Adrenal gland (tissue), 12 donors: ENCODE data around the gene GXYLT2. TPM values are rescaled to one million over a fixed set of nuclear protein-coding genes. Genes with fewer than 3 reads are reported as not detected.

Experiments used
- DNase-seq, 7 donors: peaks; one replicate each; pipeline ENCODE4 v3.0.0-alpha.2; 2019 to 2020
- H3K27ac ChIP-seq, 5 donors: fragments of 200-600 bp; sonication (generic) in 4 of 5; 1 replicate in 3 of 5; 2 replicates in 2 of 5; pipeline versions ENCODE4 v1.5.1 to v1.8.0; 2016 to 2020; ENCODE audit warnings: mild to moderate bottlenecking in 1 of 5
- H3K27me3 ChIP-seq: fragments of 200-600 bp; 2 replicates; pipeline ENCODE4 v1.8.0; 2021
- H3K36me3 ChIP-seq, 2 donors: fragments of 200-600 bp; replicated peaks in 1 of 2; 1 replicate in 1 of 2; 2 replicates in 1 of 2; pipeline versions ENCODE4 v1.5.1 to v1.8.0; 2018 to 2022
- H3K4me1 ChIP-seq, 2 donors: fragments of 200-600 bp; replicated peaks in 1 of 2; 1 replicate in 1 of 2; 2 replicates in 1 of 2; pipeline versions ENCODE4 v1.5.1 to v1.8.0; 2018 to 2021
- H3K4me3 ChIP-seq, 4 donors: fragments of 200-600 bp; sonication (generic) in 3 of 4; one replicate each; pipeline ENCODE4 v1.5.1; 2016 to 2018
- H3K9me3 ChIP-seq, 3 donors: fragments of 200-600 bp; sonication (generic) in 1 of 3; replicated peaks in 1 of 3; 1 replicate in 2 of 3; 2 replicates in 1 of 3; pipeline versions ENCODE4 v1.5.1 to v1.8.0; 2016 to 2021
- POLR2A ChIP-seq, 2 donors: fragments of 450-650 bp; IDR thresholded peaks; one replicate each; pipeline ENCODE4 v1.6.1; 2017; ENCODE audit warnings: antibody characterized with exemption in 2 of 2, mild to moderate bottlenecking in 2 of 2, moderate library complexity in 1 of 2
- WGBS, 4 donors: extraction: QIAGEN DNeasy Blood & Tissue Kit in 2 of 4; methylation state at CpG; one replicate each; pipeline versions ENCODE4 v1.1.5 to v1.1.7; 2013 to 2017; 5-methylcytosine and 5-hydroxymethylcytosine counted together
- intact Hi-C, 2 donors: fragments of 100-400 bp; cut with DNase I; formaldehyde crosslinking; loops; one replicate each; pipeline versions ENCODE4 v1.14.1 to v1.15.0; 2022 to 2023
- polyA plus RNA-seq, 3 donors: library from polyadenylated mRNA; stranded (reverse); fragments of 200-250 nt in 2 of 3; fragments of 350-450 nt in 1 of 3; fragmentation: Illumina TruSeq in 1 of 3; extraction: RNeasy Lipid Tissue Mini Kit (QIAGEN cat#74804) in 1 of 3; gene quantifications; one replicate each; pipeline ENCODE4 v1.2.3, GENCODE V29; 2013 to 2014
- total RNA-seq, 9 donors: library from RNA; depleted of rRNA in 4 of 9; stranded (reverse); fragments of >200 nt in 4 of 9; fragments of 120-200 nt in 1 of 9; fragmentation: NEBNext Ultra II Directional in 1 of 9; extraction: Animal tissue kit (Norgen Biotek cat#: 25700) in 1 of 9; gene quantifications; one replicate each; pipeline versions ENCODE4 v1.1.0 to v1.2.4, GENCODE V29; 2013 to 2023
- TF ChIP-seq, protein P1 (sequence below), 6 experiments: fragments of 450-650 bp in 4 of 6; fragments of 200-600 bp in 2 of 6; sonication (generic) in 1 of 6; IDR thresholded peaks; 1 replicate in 5 of 6; 2 replicates in 1 of 6; pipeline versions ENCODE4 v1.5.1 to v1.8.0; 2016 to 2021; ENCODE audit warnings: antibody characterized with exemption in 6 of 6, mild to moderate bottlenecking in 2 of 6, moderate library complexity in 1 of 6
- donor health status: healthy with polysubstance abuse.
- donor health status: Bipolar disorder and iron deficiency.
- donor health status: DM: yes; HTN: yes; CAD: no.
- donor health status: DM: no; HTN: no; CAD: no.
- donor health status: DM: no; HTN: no; CAD: no.
- donor health status: DM: yes; HTN: yes; CAD: no.

GXYLT2 gene
- total and polyA plus RNA-seq, 12 donors: 1.9 to 32.5 (median 16.5) TPM

DNA sequence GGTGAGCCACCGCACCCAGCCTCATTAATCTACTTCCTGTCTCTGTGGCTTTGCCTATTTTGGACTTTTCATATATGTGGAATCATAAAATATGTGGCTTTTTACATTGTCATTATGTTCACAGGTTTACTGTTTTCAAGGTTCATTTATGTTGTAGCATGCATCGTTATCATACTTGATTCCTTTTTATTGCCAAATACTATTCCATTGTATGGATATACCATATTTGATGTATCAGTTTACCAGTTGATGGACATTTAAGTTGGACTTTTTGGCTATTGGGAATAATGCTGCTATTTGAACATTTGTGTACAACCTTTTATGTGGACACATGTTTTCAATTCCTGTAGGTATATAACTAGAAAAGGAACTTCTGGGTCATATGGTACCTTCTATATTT lies 14.0 kb downstream of the GXYLT2 start:
- Histone ChIP-seq H3K9me3 (no peaks in the 10 kb centered on the region), H3K36me3 (no peaks in the 10 kb centered on the region), H3K27me3 (no peaks in the 10 kb centered on the region), H3K4me3 (no peak overlapping the region), H3K4me1 (no peaks in the 10 kb centered on the region), H3K27ac (no peak overlapping the region)
- no peak for DNase-seq
- intact Hi-C loops: no loop called here
- 93 to 100% (median 95%) methylated on average over 2 of the region's 2 CpGs for WGBS, 4 donors
- TF ChIP-seq, protein P1, sequence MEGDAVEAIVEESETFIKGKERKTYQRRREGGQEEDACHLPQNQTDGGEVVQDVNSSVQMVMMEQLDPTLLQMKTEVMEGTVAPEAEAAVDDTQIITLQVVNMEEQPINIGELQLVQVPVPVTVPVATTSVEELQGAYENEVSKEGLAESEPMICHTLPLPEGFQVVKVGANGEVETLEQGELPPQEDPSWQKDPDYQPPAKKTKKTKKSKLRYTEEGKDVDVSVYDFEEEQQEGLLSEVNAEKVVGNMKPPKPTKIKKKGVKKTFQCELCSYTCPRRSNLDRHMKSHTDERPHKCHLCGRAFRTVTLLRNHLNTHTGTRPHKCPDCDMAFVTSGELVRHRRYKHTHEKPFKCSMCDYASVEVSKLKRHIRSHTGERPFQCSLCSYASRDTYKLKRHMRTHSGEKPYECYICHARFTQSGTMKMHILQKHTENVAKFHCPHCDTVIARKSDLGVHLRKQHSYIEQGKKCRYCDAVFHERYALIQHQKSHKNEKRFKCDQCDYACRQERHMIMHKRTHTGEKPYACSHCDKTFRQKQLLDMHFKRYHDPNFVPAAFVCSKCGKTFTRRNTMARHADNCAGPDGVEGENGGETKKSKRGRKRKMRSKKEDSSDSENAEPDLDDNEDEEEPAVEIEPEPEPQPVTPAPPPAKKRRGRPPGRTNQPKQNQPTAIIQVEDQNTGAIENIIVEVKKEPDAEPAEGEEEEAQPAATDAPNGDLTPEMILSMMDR (IDR thresholded peaks at IDR 0.05): no peak
- TF ChIP-seq POLR2A (IDR thresholded peaks at IDR 0.05): no peak

DNA sequence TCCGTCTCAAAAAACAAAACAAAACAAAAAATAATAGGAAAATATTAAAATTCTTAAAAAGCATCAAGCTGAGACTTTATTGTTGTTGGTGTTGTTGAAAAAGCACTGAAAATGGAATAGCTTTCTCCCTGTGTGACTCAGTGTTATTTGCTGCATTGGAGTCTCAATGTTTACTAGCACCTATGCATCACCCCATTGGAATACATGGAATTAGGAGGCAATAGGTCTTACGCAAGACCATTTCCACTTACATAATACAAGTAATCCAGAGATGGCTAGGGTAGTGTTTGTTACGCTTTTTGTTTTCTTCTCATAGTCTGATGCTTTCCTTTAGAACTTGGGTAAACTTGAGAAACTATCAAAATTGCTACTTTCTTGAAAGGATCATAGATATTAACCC lies 15.2 kb downstream of the GXYLT2 start:
- H3K36me3 ChIP-seq: no peaks in the 10 kb centered on the region
- H3K4me1 ChIP-seq: peaks cover 0 to 9% of the 10 kb centered on the region in 2 donors
- WGBS, 4 donors: 94 to 97% (median 96%) methylated on average over 3 of the region's 3 CpGs
- intact Hi-C loops: no loop called here
- H3K9me3 ChIP-seq: no peaks in the 10 kb centered on the region
- H3K27me3 ChIP-seq: no peaks in the 10 kb centered on the region
- H3K27ac ChIP-seq: no peak overlapping the region
- no peak overlapping the region for H3K4me3 ChIP-seq
- no peak for DNase-seq
- TF ChIP-seq POLR2A (IDR thresholded peaks at IDR 0.05): no peak
- TF ChIP-seq, protein P1 (IDR thresholded peaks at IDR 0.05): no peak

DNA sequence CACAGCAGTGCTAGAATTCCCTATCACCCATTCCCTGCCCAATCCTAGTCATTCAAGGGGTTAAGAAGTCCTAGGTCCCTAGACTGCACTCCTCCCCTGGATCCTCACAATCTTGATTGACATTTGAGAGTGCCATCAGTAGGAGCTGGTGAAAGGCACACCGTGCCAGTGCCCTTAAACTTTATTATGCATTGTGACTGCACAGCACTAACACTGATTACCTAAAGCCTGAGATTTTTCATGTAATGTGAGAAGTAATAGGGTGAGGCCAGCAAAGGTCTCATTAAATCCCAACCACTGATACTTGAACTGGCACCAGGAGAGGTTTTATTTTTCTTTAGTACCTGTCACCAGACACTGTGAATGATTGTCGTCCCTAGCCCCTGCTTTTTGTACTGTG lies 16.3 kb downstream of the GXYLT2 start:
- 70 to 76% (median 73%) methylated on average over 2 of the region's 2 CpGs for WGBS, 4 donors
- H3K27ac ChIP-seq: no peak overlapping the region
- intact Hi-C loops: no loop called here

DNA sequence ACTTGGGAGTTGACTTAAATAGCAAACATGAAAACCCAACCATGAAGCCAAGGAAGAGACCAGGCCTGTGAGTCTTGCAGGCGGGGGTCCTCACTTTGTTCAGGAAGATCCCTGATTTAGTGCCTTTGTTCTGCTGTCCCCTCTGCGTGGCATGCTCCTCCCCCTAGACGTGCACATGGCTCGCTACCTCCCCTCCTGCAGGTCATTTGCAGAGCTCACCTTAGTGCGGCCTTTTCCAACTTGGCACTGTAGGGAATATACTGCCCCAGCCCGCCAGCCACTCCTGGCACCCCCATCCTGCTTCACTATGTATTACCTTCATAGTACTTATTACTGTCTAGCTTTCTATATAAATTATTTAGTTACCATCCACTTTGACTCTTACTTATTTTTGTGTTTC lies 18.3 kb downstream of the GXYLT2 start:
- no peak overlapping the region for H3K4me3 ChIP-seq
- intact Hi-C loops: no loop called here
- DNase-seq: no peak
- TF ChIP-seq, protein P1 (IDR thresholded peaks at IDR 0.05): no peak
- TF ChIP-seq POLR2A (IDR thresholded peaks at IDR 0.05): no peak
- no peaks in the 10 kb centered on the region for H3K27me3 ChIP-seq
- no peak overlapping the region for H3K27ac ChIP-seq
- peaks cover 0 to 9% of the 10 kb centered on the region in 2 donors for H3K4me1 ChIP-seq
- H3K36me3 ChIP-seq: no peaks in the 10 kb centered on the region
- no peaks in the 10 kb centered on the region for H3K9me3 ChIP-seq
- 85 to 93% (median 89%) methylated on average over 5 to 6 of the region's 6 CpGs for WGBS, 4 donors

More for the DNA sequence above, 16.3 kb downstream of the GXYLT2 start:
- H3K27me3 ChIP-seq: no peaks in the 10 kb centered on the region
- H3K4me3 ChIP-seq: no peak overlapping the region
- H3K4me1 ChIP-seq: peaks cover 0 to 9% of the 10 kb centered on the region in 2 donors
- no peaks in the 10 kb centered on the region for H3K9me3 ChIP-seq
- no peaks in the 10 kb centered on the region for H3K36me3 ChIP-seq
- TF ChIP-seq, protein P1 (IDR thresholded peaks at IDR 0.05): no peak
- no peak for TF ChIP-seq POLR2A (IDR thresholded peaks at IDR 0.05)
- DNase-seq: no peak
